H1 (cell line): ENCODE data around the gene MEA1. TPM values are rescaled to one million over a fixed set of nuclear protein-coding genes. Genes with fewer than 3 reads are reported as not detected.

Experiments used
- CBX8 ChIP-seq: fragments of 300-800, 300-1000 bp; sonication (generic); IDR thresholded peaks from 2 replicates; pipeline ENCODE4 v1.7.1; 2016; ENCODE audit warnings: low read depth, low read length, borderline replicate concordance
- CHD1 ChIP-seq: IDR thresholded peaks from 2 replicates; pipeline ENCODE4 v1.6.1; 2012; ENCODE audit warnings: low read depth, low read length, improper control_type of control experiment
- EGR1 ChIP-seq: IDR thresholded peaks from 2 replicates; pipeline ENCODE4 v1.6.1; 2011; ENCODE audit warnings: low read depth, low read length, borderline replicate concordance
- GABPA ChIP-seq: IDR thresholded peaks from 2 replicates; pipeline ENCODE4 v1.6.1; 2011; ENCODE audit warnings: mild to moderate bottlenecking, low read length, moderate library complexity, borderline replicate concordance; ENCODE audit not compliant: insufficient read depth
- HDAC2 ChIP-seq, 2 experiments: fragments of 300-600 bp in 1 of 2; sonication (generic) in 1 of 2; IDR thresholded peaks; 2 replicates each; pipeline ENCODE4 v1.6.1; 2011 to 2012; ENCODE audit warnings: low read depth in 2 of 2, low read length in 2 of 2, mild to moderate bottlenecking in 2 of 2, moderate library complexity in 2 of 2, borderline replicate concordance in 1 of 2, inconsistent platforms in 1 of 2
- RAD21 ChIP-seq, 2 experiments: IDR thresholded peaks in 1 of 2; conservative IDR thresholded peaks in 1 of 2; 2 replicates each; pipeline ENCODE4 v1.6.1; 2011; ENCODE audit warnings: low read depth in 2 of 2, low read length in 2 of 2, improper control_type of control experiment in 1 of 2, inconsistent platforms in 1 of 2, mild to moderate bottlenecking in 1 of 2, moderate library complexity in 1 of 2
- RXRA ChIP-seq: IDR thresholded peaks from 2 replicates; pipeline ENCODE4 v1.6.1; 2011; ENCODE audit warnings: low read depth, mild to moderate bottlenecking, low read length, moderate library complexity; ENCODE audit not compliant: insufficient read depth
- YY1 ChIP-seq: IDR thresholded peaks from 2 replicates; pipeline ENCODE4 v1.6.1; 2011; ENCODE audit warnings: low read depth, mild to moderate bottlenecking, low read length
- polyA plus RNA-seq, 7 experiments: library from polyadenylated mRNA; depleted of rRNA in 3 of 7; stranded (reverse) in 5 of 7; unstranded in 2 of 7; fragments of >200 nt in 5 of 7; fragments of 200-250 nt in 2 of 7; gene quantifications; 1 replicate in 5 of 7; 2 replicates in 1 of 7; 4 replicates in 1 of 7; pipeline versions ENCODE4 v1.2.1 to v1.2.3, GENCODE V29; 2011 to 2013; ENCODE audit warnings: missing spikeins in 2 of 7, mixed read lengths in 2 of 7
- total RNA-seq: library from RNA; stranded (reverse); fragmentation: NEBNext Ultra II Directional; extraction: Animal tissue kit (Norgen Biotek cat#: 25700); gene quantifications from 2 replicates; pipeline ENCODE4 v1.2.1, GENCODE V29; 2021
- TF ChIP-seq, protein P1 (sequence below): IDR thresholded peaks from 2 replicates; pipeline ENCODE4 v1.6.1; 2011; ENCODE audit warnings: low read depth, mild to moderate bottlenecking, low read length; ENCODE audit not compliant: insufficient read depth

MEA1 gene
- total and polyA plus RNA-seq, 2 of the 8 experiments (the other 6 are each of a cell fraction or from before 2014, with no cell fraction given), result 94.2 to 96.4 TPM

DNA sequence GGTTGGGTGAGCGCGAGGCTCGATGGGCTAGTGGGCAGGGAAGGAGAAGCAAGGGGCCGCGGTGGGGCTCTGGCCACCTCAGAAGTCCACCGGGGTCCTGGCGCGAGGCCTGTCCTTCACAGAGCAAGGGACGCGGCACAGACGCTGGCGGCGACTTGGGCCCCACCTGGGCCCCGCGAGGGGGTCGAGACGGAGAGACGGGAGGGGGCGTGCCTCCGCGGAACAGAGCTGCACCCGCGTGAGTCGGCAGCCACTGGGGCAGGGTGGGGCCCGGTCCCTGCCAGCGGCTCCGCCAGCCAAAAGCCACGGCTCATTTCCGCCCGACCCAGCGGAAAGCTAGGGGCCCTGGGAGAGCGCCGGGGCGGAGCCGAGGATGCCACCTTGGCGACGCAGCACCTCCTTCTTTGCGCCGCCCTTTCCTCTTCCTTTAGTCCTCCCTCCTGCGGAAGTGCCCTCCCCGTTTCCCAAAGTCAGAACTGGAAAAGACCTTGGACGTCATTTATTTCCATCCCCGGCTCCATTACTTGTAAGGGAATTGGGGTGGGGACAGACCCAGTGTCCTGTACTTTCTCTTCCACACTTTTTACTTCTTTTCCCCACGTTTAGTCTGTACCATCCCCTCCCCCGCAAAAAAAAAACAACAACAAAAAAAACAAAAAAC is 39.9 kb upstream of the MEA1 start, which contains the start of gene CUL7 (continued):
- TF ChIP-seq HDAC2 (IDR thresholded peaks at IDR 0.05; ENCODE audit: borderline replicate concordance in 1 of 2, low read depth in 2 of 2, low read length in 2 of 2) (no peak), RXRA (no peak), GABPA (0 out of 2 replicates have a peak, but pooled peaks have one; percentile 63), CBX8 (no peak), CHD1 (no peak), EGR1 (peak; percentile 77), RAD21 (IDR thresholded peaks at IDR 0.05 in 1 of 2, conservative IDR thresholded peaks at IDR 0.05 in 1 of 2; ENCODE audit: low read depth in 2 of 2, low read length in 2 of 2) (0 out of 4 replicates have a peak, but pooled peaks of 1 of the 2 experiments have one; percentile 0), YY1 (peak; percentile 60; the same call in 1 of the 2 replicates)
- TF ChIP-seq, protein P1, sequence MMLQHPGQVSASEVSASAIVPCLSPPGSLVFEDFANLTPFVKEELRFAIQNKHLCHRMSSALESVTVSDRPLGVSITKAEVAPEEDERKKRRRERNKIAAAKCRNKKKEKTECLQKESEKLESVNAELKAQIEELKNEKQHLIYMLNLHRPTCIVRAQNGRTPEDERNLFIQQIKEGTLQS, result no peak
